HEK293T (cell line): ENCODE results near the gene PDZD7.

Experiments
- ARNT ChIP-seq: fragments of 450-650 bp; IDR thresholded peaks from 2 replicates; pipeline ENCODE4 v1.6.1; 2017; ENCODE audit warnings: mild to moderate bottlenecking
- BHLHE40 ChIP-seq: fragments of 450-650 bp; IDR thresholded peaks from 2 replicates; pipeline ENCODE4 v1.6.1; 2016; ENCODE audit warnings: mild to moderate bottlenecking, moderate library complexity, borderline replicate concordance
- FOXM1 ChIP-seq: fragments of 450-650 bp; IDR thresholded peaks from 2 replicates; pipeline ENCODE4 v1.6.1; 2017; ENCODE audit warnings: mild to moderate bottlenecking, borderline replicate concordance
- HDGF ChIP-seq: fragments of 450-650 bp; IDR thresholded peaks from 2 replicates; pipeline ENCODE4 v1.6.1; 2017; ENCODE audit warnings: antibody characterized with exemption, borderline replicate concordance
- SP1 ChIP-seq: fragments of 450-650 bp; IDR thresholded peaks from 2 replicates; pipeline ENCODE4 v1.6.1; 2017
- SUZ12 ChIP-seq: fragments of 450-650 bp; IDR thresholded peaks from 2 replicates; pipeline ENCODE4 v1.6.1; 2016; ENCODE audit warnings: mild to moderate bottlenecking
- TARDBP ChIP-seq: fragments of 450-650 bp; IDR thresholded peaks from 2 replicates; pipeline ENCODE4 v1.6.1; 2016
- ZNF384 ChIP-seq: fragments of 450-650 bp; IDR thresholded peaks from 2 replicates; pipeline ENCODE4 v1.6.1; 2016
- TF ChIP-seq, protein P1 (sequence below): fragments of 450-650 bp; IDR thresholded peaks from 2 replicates; pipeline ENCODE4 v1.6.1; 2016

DNA sequence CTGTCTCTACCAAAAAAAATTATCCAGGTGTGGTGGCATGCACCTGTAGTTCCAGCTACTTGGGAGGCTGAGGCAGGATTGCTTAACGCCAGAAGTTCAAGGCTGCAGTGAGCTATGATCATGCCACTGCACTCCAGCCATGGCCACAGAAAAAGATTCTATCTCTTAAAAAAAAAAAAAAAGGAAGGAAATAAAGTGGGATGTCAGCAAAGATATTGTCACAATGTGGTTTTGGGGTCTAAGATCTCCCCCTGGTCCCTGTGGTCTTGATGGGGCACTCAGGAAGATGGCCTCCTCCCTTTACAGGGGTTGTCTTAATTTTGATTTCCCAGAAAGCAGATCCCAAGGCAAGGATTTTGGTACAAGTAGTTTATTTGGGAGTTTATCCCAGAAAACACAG lies 23.4 kb upstream of the PDZD7 start:
- TF ChIP-seq, protein P1, sequence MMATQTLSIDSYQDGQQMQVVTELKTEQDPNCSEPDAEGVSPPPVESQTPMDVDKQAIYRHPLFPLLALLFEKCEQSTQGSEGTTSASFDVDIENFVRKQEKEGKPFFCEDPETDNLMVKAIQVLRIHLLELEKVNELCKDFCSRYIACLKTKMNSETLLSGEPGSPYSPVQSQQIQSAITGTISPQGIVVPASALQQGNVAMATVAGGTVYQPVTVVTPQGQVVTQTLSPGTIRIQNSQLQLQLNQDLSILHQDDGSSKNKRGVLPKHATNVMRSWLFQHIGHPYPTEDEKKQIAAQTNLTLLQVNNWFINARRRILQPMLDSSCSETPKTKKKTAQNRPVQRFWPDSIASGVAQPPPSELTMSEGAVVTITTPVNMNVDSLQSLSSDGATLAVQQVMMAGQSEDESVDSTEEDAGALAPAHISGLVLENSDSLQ, result no peak
- TF ChIP-seq TARDBP, result no peak
- no peak for TF ChIP-seq FOXM1
- TF ChIP-seq BHLHE40, result no peak
- no peak for TF ChIP-seq ZNF384
- TF ChIP-seq SP1, result no peak
- no peak for TF ChIP-seq SUZ12
- no peak for TF ChIP-seq HDGF
- no peak for TF ChIP-seq ARNT
